ENCODE measurements around the gene MIGA2. TPM values are rescaled to one million over a fixed set of nuclear protein-coding genes. Genes with fewer than 3 reads are reported as not detected.

MIGA2 gene
- total and polyA plus RNA-seq, 2 of the 4 experiments (the other 2 are of a cell fraction) = 12.5 to 25.3 TPM

GRCh38 chr9:129063061-129063460 is 26.6 kb downstream of the MIGA2 start:
- no peak overlapping the region for H3K4ac ChIP-seq (ENCODE audit: low read depth, low read length)
- no peak overlapping the region for H2BK15ac ChIP-seq (ENCODE audit: low read depth, low read length)
- no peak overlapping the region for H2BK5ac ChIP-seq (ENCODE audit: low read depth, low read length, poor library complexity, severe bottlenecking)
- H3K14ac ChIP-seq (replicated peaks; ENCODE audit: low read depth, low read length) = no peak overlapping the region
- dilution Hi-C loops (cut with HindIII; ENCODE audit: low sequenced_read_pairs, unreplicated experiment) (no loop called here), in situ Hi-C loops (cut with MboI; ENCODE audit: low sequenced_read_pairs) (no loop called here), intact Hi-C loops (cut with micrococcal nuclease) (no loop called here)
- no peak overlapping the region for H4K91ac ChIP-seq (ENCODE audit: insufficient read depth, low read depth, low read length)
- no peak overlapping the region for H3K27ac ChIP-seq (ENCODE audit: insufficient read depth, low read length)
- ChIA-PET POLR2A (ENCODE audit: unreplicated experiment) (no interaction called here), CTCF (no interaction called here)
- H3K23ac ChIP-seq (ENCODE audit: low read depth, low read length) = no peak overlapping the region
- no peak overlapping the region for H3K4me3 ChIP-seq (ENCODE audit: insufficient read depth, low read depth, low read length)
- no peaks in the 10 kb centered on the region for H3K27me3 ChIP-seq (ENCODE audit: control insufficient read depth, insufficient read depth, low read length)
- ATAC-seq (ENCODE audit: low read depth) = no peak
- peaks cover 0 to 11% of the 10 kb centered on the region in 2 experiments; a peak in 1 of 4 replicates for H3K79me1 ChIP-seq (ENCODE audit: low read depth in 1 of 2, low read length in 2 of 2)
- H2BK20ac ChIP-seq (ENCODE audit: low read depth, low read length) = no peak overlapping the region
- no TSS peak for BruUV-seq (replicated peaks)
- H4K5ac ChIP-seq (ENCODE audit: low read depth, low read length) = no peak overlapping the region
- DNase-seq = no peak
- H3K36me3 ChIP-seq (ENCODE audit: control insufficient read depth, insufficient read depth, low read length) = peaks cover 56% of the 10 kb centered on the region
- H2BK120ac ChIP-seq (ENCODE audit: low read depth, low read length) = no peak overlapping the region
- H3K56ac ChIP-seq (ENCODE audit: extremely low read depth, insufficient read depth, low read length) = no peak overlapping the region
- no peaks in the 10 kb centered on the region for H3K4me1 ChIP-seq (ENCODE audit: control insufficient read depth, insufficient read depth, low read length)
- no peaks in the 10 kb centered on the region for H4K20me1 ChIP-seq (ENCODE audit: insufficient read depth, low read length)
- no peak for TF ChIP-seq RFX5 (IDR thresholded peaks at IDR 0.05; ENCODE audit: low read depth, low read length)
- no peak for TF ChIP-seq MAZ (IDR thresholded peaks at IDR 0.05; ENCODE audit: borderline replicate concordance, low read depth, low read length)
- no peak for TF ChIP-seq RAD21 (IDR thresholded peaks at IDR 0.05; ENCODE audit: low read length)
- no peak for TF ChIP-seq ELK1 (IDR thresholded peaks at IDR 0.05; ENCODE audit: borderline replicate concordance, low read depth, low read length)
- no peak overlapping the region for H2AK5ac ChIP-seq (ENCODE audit: low read depth, low read length)
- H3K18ac ChIP-seq (ENCODE audit: low read depth, low read length) = no peak overlapping the region
- no peak overlapping the region for H2AFZ ChIP-seq (replicated peaks; ENCODE audit: low read length, poor library complexity)
- H3K9ac ChIP-seq (ENCODE audit: low read depth, low read length) = no peak overlapping the region
- no peaks in the 10 kb centered on the region for H3K9me1 ChIP-seq (ENCODE audit: insufficient read depth, low read length)
- WGBS, 2 experiments (ENCODE audit: extremely low coverage in 2 of 2, insufficient read length in 1 of 2) = 100% methylated on average over 3 of the region's 9 CpGs; no CpG with 5 or more reads in 1 of the 2 experiments
- H3K9me3 ChIP-seq (ENCODE audit: control insufficient read depth, insufficient read depth, low read length) = no peaks in the 10 kb centered on the region
- H3K4me2 ChIP-seq (ENCODE audit: low read depth, low read length) = no peak overlapping the region
- H4K8ac ChIP-seq (ENCODE audit: low read depth in 2 of 2, low read length in 2 of 2) = no peak overlapping the region
- H2AK9ac ChIP-seq (replicated peaks; ENCODE audit: low read depth, low read length, poor library complexity) = no peak overlapping the region

All from IMR-90 (cell line).